NCI-H2081 treated with DMSO at 0.1 percent for 48 hours (cell line): ENCODE measurements around the gene ACP7.
"Not testable (repeated sequence)": the region's sequence is repeated elsewhere in the genome, so short reads cannot be mapped to it uniquely, and the experiment has no call there.

Experiments
- DNase-seq: peaks from one replicate; lab custom pipeline; 2025; lab: John Stamatoyannopoulos, UW

The ACP7 gene, protein sequence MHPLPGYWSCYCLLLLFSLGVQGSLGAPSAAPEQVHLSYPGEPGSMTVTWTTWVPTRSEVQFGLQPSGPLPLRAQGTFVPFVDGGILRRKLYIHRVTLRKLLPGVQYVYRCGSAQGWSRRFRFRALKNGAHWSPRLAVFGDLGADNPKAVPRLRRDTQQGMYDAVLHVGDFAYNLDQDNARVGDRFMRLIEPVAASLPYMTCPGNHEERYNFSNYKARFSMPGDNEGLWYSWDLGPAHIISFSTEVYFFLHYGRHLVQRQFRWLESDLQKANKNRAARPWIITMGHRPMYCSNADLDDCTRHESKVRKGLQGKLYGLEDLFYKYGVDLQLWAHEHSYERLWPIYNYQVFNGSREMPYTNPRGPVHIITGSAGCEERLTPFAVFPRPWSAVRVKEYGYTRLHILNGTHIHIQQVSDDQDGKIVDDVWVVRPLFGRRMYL

DNA sequence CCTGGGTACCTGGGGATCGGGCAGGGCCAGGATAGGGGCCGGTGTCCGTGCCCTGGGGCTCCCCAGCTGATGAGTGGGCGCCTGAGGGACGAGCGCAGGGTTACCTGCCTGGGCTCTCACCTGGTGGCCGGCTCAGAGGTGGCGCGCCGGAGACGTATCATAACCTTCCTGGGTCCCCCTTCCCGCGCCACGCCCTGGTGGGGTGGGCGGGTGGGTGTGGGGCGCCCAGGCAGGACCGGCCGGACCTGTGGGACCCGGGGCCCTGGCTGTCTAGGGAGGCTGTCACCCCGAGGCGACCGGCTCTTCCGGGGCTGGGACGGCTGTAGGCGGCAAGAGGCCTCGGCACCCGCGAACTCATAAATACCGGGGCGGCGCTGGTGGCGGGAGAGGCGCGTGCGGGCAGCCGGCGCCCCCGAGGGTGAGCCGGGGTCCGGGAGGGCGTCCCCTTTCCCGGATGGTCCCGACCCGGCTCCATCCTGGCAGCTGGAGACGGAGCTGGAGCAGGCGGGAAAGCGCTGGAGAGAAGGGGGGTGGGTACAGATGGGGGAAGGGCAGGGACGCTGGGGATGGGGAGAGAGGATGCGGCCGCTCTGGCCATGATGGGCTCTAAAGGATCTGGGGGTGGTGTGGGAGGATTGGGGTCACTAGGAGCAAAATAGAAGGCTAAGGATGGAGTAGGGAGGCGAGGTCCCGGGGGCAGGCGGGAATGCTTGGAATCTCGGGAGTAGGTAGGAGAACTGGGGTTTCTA, at the start of gene ACP7:
Gene ACP7, plus strand, starts transcription at position 386 of the 749 bp plus-strand sequence. CDS start 902 bp downstream, outside the sequence.
- no peak for DNase-seq

DNA sequence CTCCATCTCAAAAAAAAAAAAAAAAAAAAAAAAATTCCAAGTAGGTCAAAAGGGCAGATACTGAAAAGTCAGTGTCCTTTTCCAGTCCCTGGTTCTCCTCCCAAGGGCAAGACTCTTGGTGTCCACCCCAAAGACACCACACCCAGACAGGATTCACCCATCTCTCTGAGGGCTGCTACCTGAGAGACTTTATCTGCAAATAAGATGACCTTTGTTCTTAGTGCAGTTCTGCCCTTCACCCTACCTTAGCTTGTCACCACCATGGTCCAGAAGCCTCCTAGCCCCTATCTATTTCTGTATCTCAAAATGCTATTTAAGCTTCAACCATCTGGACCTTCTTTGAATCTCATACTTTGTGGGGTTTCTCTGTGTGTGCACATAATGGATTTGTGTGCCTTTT, 47.6 kb upstream of the ACP7 start:
- no peak for DNase-seq

DNA sequence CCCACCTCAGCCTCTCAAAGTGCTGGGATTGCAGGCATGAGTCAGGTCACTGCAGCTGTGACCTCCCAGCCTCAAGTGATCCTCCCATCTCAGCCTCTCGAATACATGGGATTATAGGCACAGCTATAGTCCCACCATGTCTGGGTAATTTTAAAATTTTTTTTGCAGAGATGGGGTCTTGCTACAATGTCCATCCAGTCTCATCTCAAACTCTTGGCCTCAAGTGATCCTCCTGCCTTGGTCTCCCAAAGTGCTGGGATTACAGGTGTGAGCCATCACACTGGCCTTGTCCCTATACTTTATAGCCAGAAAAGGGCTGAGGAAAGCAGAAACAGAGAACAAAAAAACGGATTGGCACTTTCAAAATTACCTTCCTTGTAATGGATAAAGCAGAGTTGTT, 47.0 kb upstream of the ACP7 start:
- DNase-seq: no peak

DNA sequence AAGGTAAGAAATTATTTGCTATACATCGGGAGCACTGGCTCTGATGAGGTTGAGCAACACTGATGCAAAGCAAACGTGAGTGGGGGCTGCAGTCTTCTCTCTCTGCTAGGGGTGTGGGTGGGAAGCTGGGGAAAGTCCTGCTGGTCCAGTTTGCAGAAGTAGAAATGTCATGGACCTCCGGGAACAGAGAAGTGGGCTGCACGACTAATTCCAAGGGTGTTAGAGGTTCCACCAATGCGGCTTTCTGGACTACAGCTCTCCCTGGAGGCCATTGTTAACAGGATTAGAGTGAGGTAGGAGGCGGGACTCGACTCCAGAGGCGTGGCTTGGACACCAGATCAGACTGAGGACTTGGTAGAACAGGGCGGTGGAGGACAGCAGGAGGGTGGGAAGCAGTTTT, 46.1 kb upstream of the ACP7 start:
- no peak for DNase-seq

DNA sequence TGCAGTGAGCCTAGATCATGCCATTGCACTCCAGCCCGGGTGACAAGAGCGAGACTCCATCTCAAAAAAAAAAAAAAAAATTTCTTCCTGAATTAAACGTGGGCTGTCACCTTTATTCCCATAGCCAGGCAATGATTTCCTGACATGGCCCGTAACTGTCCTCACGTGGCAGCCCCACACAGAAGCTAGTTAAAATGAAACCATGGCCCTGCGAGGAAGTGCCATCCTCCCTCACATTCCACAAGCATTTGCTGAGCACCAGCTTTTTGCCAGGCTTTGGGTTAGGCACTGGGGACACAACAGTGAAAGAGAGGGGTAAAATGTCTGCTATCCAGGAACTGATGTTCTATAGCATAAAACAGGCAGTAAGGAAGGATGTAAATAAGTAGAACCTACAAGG, 38.7 kb upstream of the ACP7 start:
- DNase-seq: no peak

DNA sequence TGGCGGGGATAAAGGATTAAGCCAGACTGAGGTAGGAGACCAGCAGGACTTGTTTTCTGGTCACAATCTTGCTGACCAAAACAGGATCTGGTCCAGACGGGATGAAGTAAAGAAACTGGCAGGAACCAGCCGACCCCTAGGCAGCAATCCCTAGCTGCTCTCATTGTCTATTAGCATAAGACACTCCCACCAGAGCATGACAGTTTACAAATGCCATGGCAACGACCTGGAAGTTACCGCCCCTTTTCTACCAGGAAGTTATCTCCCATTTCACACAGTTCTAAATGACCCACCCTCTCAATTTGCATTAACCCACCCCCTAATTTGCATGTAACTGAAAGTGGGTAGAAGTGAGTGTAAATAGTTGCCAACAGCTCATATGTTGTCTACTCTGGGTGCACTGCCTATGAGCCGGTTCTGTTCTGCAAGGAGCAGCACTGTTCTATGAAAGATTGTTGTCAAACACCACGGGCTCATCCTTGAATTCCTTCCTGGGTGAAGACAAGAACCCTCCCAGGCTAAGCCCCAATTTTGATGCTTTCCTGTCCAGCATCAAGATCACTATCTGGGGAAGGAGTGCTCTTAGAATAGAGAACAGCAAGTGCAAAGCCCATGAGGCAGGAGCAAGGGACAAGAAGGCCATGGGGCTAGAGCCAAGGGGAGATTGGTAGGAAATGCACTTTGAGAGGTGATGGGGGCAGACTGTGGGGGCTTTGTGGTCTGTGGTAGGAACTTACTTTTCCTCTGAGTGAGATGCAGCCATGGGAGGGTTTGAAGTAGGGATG, 37.9 kb upstream of the ACP7 start:
- no peak for DNase-seq

DNA sequence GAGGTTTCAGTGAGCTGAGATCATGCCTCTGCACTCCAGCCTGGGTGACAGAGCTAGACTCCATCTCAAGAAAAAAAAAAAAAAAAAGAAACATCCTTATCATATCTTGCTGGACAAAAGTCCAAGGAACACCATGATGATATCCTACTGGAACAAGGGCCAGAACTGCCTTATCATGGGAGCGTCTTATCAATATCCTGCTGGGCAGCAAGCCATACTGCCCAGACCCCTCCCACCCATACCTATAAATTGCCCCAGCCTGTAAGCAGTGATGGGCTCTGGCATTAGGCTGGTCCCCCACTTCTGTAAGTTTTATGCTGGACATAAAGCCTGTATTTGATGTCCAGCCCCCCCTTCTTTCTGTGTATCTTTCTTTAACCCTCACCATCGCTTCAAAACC, 37.1 kb upstream of the ACP7 start:
- DNase-seq: no peak

DNA sequence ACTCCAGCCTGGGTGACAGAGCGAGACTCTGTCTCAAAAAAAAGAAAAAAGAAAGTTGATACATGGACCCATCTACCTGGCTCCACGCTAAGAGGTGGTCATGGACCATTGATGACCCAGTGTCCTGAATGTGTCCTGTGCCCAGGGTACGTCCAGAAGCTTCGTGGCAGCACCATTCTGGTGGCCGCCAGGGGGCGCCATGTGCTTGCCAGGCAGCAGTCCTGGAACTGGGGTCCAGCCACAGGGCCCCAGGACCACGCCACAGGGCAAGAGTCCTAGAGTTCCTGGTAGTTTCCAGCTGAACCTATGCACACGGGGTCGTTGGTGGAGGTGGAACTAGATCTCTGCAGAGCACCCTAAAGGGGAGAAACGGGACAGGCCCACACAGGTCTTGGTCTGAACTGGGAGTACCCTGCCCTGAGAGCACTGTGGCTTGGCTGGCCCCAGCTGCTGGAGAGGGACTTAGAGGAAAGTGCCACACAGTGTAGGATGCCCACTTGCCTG, 31.9 kb upstream of the ACP7 start:
- DNase-seq: no peak

DNA sequence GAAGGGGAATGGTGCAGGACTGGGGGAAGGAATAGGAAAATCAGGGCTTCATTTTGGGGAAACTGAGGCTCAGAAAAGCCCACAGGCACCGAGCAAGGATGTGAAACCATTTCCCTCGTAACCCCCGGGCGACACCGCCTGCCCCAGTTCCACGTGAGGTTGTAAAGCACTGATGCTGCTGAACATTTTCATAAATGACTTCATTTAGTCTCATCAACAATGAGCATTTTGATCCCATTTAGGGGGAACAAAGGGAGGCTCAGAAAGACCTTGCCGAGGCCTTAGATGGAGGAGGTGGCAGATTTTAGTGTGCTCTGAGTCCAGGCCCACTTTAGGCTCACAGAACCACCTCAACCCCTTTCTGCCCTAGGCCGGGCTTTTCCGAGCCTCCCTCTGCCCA, 31.3 kb upstream of the ACP7 start:
- DNase-seq: no peak

DNA sequence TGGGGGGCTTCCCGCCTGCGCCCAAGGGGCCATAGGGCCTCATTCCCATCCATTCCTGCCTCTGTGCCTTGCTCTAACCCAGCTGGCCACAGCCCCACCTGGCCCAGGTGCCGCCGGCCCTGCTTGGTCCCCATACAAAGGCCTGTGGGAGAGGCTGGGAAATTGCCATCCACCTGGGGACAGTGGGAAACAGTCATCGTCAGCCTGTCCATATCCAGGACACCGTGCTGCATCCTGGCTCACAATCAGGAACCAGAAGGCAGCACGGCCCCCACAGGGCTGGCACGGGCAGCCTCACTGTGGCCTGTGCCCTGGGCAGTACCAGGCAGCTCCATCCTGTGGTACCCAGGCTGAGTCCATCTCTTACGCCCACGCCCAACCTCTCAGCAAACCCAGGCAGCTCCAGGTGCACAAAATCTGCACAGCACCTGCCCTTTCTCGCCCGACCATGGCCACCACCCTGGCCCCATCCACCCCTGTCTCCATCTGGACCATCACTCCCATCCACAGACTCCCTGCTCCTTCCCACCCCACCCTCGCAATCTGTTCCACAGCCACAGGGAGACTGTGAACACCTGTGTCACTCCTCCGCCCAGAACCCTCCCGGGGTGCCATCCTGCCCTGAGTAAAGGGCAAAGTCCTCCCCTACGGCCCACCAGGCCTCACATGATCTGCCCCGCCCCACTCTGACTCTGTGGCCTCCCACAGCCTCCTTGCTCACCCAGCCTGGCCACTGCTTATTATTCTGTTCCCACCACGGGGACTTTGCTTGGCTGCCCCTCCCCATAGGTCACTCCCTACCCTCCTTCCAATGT, 30.7 kb upstream of the ACP7 start:
- no peak for DNase-seq

DNA sequence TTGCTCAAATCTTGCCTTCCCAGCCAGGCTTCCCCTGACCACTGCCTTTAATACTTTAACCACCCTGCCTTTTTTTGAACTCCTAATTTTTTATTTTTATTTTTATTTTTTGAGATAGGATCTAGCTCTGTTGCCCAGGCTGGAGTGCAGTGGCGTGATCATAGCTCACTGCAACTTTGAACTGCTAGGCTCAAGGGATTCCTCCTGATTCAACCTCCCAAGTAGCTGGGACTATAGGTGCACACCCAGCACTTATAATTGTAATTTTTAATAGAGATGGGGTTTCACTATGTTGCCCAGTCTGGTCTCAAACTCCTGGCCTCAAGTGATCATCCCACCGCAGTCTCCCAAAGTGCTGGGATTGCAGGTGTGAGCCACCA, 30.1 kb upstream of the ACP7 start:
- no peak for DNase-seq

DNA sequence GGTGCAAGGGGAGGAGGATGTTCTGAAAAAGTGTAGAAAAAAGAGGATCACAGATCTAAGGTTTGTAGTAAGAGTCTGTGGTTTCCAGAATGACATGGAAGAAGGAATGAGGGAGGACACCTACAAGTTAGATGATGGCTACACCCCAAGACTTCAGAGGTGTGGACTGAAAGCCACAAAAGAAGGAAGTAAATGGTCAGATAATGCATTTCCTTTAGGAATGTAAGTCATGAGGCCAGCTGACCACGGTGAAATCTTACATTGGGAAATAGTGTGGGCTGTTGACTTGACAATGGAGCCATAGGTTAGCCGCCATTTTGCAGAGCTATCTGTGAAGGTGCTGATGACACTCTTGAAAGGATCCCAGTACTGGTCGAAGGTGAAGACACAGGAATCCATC, 26.6 kb upstream of the ACP7 start:
- DNase-seq: no peak

DNA sequence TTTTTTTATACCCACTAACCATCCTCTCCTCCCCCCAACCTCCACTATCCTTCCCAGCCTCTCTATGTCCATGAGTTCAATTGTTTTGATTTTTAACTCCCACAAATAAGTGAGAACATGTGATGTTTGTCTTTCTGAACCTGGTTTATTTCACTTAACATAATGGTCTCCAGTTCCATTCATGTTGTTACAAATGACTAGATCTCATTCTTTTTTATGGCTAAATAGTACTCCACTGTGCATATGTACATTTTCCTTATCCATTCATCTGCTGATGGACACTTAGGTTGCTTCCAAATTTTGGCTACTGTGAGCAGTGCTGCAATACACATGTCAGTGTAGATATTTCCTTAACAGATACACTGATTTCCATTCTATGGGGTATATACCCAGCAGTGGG, 24.9 kb upstream of the ACP7 start:
- DNase-seq: no peak

DNA sequence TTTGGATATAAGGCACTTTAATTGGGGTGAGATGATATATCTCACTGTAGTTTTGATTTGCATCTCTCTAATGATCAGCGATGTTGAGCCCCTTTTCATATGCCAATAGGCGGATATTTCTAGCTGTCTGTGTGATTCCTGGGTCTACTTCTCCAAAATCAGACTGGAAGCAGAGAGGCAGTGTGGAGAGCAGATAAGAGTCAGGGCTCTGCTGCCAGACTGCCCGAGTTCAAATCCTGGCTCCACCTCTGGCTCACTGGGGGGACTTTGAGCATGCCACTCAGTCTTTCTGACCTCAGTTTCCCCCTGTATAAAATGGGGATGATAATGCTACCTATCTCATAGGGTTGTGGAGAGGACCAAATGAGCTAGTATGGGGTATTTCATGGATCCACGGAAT, 24.0 kb upstream of the ACP7 start:
- DNase-seq: no peak

DNA sequence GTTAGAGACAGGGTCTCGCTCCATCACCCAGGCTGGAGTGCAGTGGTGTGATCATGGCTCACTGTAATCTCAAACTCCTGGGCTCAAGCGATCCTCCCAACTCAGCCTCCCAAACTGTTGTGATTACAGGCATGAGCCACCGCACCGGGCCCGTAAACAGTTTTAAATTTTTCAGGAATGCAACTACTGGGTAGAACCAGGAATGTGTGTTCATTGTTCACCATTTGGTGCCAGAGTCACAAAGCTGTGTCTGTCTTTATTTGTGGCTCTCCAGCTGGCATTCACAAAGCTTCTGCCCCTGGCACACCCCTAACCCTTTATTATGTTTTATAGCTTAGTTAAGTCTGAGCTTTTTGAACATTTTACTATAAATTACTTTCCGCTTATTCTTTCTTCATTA, 19.8 kb upstream of the ACP7 start:
- DNase-seq: no peak

DNA sequence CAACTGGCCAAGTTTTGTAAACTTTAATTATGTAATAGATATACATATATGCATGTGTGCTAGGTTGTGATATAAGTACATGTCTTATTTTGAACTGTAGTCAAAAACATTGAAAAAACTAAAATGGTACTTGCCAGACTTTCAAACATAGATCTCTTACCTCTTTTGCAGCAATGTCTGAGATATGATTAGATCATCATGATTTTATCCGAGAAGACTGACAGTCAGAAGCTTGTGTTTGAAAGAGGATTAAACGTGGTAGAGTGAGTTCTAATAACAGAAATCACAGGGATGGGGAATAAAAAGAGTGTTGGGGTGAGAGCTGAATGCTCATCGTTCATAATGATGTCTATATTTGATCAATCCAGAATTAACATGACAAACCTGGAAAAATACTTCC, 18.2 kb upstream of the ACP7 start:
- no peak for DNase-seq

DNA sequence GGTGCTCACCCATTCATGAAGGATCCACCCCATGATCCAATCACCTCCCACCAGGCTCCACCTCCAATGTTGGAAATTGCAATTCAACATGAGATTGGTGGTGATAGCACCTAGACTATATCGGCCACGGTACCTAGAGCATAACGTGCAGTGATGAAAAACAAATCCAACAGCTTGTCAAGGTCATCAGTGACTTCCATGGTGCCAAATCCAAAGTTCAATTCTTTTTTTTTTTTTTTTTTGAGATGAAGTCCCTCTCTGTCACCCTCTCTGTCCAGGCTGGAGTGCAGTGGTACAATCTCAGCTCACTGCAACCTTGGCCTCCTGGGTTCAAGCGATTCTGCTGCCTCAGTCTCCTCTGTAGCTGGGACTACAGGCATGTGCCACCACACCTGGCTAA, 17.1 kb upstream of the ACP7 start:
- no peak for DNase-seq

DNA sequence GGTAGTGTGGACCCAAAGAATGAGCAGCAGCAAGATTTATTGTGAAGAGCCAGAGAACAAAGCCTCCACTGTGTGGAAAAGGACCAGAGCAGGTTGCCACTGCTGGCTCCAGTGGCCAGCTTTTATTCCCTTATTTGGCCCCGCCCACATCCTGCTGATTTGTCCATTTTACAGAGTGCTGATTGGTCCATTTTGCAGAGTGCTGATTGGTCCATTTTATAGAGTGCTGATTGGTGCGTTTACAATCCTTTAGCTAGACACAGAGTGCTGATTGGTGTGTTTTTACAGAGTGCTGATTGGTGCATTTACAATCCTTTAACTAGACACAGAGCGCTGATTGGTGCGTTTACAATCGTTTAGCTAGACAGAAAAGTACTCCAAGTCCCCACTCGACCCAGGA, 15.9 kb upstream of the ACP7 start:
- DNase-seq: not testable (repeated sequence)

DNA sequence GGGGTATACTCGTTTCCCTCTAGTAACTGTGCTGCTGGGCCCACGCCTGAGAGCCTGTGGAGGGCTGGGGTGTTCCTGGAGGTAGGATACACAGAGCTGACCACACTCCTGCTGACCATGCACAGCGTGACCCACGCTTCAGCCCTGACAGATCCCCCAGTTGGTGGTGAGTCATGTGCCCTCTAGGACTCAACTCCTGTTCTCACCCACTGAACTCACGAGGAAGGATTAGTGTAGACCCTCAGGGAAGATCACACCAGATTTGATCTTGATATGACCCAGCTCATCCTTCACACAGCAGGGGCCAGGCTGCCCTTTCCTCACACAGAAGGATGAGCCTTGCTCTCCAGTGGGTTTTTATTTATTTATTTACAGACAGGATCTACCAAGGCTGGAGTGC, 13.3 kb upstream of the ACP7 start:
- no peak for DNase-seq

DNA sequence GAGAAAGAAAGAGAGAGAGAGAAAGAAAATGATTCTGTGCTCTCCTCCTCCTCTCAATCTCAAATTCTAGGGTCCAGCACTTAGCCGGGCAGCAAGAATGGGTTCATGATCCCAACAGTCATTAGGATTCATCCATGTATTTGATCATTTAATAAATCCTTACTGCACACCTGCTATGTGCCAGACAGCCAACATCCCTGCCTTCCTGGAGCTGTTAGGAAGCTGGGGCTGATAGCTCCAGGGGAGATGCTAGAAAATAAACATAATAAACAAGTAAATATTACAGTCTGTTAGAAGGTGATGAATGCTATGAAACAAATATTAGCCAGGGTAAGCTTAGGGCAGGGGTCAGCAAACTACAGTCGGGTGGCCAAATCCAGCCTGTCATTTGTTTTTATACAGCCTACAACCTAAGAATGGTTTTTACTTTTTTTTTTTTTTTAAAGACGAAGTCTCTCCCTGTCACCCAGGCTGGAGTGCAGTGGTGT, 9.9 kb upstream of the ACP7 start:
- no peak for DNase-seq

DNA sequence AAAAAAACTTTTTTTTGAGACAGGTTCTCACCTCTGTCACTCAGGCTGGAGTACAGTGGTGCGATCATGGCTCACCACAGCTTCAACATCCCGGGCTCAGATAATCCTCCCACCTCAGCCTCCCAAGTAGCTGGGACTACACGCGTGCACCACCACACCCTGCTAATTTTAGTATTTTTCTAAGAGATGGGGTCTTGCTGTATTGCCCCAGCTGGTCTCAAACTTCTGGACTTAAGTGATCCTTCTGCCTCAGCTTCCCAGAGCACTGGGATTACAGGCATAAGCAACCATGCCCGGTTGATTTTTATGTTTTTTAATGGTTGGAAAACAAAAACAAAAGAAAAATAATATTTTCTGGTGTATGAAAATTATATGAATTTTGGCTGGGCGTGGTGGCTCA, 9.2 kb upstream of the ACP7 start:
- DNase-seq: no peak

DNA sequence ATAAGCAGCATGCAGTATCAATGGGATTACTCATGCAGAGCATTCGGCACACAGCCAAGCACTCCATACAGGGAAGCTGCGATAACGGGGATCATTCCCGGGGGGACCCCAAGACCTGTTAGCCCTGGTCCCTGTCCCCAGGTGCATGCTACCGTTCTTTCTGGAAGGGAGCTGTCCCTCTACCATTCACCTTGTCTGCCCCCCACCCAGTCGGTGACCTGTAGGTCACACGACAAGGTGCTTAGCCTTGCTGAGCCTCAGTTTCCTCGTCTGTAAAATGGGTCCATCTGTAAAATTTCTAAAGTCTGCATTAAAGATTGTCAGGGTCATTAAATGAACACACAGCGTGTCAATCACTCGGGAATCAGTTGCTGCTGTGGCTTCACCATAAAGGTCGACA, 6.8 kb upstream of the ACP7 start:
- no peak for DNase-seq
